Measurements from ENCODE around the gene ARFIP2.

ARFIP2 gene

DNA sequence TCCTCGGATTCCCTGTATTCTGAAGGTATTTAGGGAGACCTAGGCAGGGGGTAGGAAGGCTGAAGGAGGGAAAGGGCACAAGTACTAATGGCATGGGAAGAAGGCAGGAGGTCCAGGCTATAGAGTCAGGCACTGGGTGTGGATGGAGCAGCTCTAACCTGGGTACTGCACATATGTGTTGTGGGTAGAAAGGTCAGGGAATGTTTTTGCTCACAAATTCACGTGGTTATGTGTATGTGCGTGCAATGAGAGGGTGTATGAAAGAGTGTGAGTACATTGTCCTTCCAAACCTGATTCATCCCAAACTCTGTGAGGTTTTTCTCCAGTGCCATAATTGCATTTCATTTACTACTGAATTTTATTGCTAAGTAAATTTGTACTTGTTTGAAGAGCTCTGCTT lies 39.1 kb upstream of the ARFIP2 start:
- TF ChIP-seq, protein P1, sequence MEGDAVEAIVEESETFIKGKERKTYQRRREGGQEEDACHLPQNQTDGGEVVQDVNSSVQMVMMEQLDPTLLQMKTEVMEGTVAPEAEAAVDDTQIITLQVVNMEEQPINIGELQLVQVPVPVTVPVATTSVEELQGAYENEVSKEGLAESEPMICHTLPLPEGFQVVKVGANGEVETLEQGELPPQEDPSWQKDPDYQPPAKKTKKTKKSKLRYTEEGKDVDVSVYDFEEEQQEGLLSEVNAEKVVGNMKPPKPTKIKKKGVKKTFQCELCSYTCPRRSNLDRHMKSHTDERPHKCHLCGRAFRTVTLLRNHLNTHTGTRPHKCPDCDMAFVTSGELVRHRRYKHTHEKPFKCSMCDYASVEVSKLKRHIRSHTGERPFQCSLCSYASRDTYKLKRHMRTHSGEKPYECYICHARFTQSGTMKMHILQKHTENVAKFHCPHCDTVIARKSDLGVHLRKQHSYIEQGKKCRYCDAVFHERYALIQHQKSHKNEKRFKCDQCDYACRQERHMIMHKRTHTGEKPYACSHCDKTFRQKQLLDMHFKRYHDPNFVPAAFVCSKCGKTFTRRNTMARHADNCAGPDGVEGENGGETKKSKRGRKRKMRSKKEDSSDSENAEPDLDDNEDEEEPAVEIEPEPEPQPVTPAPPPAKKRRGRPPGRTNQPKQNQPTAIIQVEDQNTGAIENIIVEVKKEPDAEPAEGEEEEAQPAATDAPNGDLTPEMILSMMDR (conservative IDR thresholded peaks at IDR 0.05; ENCODE audit: low read depth), result no peak
- DNase-seq (ENCODE audit: low spot score), result no peak
- ChIA-PET POLR2A (ENCODE audit: low non-redundant PET) (no interaction called here), CTCF (interaction anchor here (0.7 to 1.2 kb wide), 3 partner anchors 10 to 808 kb away, joined by 3 to 4 read pairs (median 3); no protein-coding TSS in a partner anchor)
- no peak overlapping the region for H3K27ac ChIP-seq

DNA sequence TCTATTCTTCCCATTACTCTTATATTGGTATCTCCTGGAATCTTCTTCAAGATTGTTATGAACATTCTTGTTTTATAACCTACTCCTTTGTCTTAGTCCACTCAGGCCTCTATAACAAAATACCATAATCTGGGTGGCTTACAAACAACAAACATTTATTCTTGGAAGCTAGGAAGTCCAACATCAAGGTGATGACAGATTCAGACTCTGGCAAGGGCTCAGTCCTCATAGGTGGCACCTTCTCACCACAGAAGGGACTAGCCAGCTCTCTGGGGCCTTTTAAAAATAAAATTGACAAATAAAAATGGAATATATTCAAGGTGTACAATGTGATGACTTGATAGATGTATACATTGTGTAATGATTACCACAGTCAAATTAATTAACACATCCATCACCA lies 35.7 kb upstream of the ARFIP2 start:
- TF ChIP-seq, protein P1 (conservative IDR thresholded peaks at IDR 0.05; ENCODE audit: low read depth), result no peak
- ChIA-PET CTCF (no interaction called here), POLR2A (ENCODE audit: low non-redundant PET) (no interaction called here)
- DNase-seq (ENCODE audit: low spot score), result no peak
- no peak overlapping the region for H3K27ac ChIP-seq

DNA sequence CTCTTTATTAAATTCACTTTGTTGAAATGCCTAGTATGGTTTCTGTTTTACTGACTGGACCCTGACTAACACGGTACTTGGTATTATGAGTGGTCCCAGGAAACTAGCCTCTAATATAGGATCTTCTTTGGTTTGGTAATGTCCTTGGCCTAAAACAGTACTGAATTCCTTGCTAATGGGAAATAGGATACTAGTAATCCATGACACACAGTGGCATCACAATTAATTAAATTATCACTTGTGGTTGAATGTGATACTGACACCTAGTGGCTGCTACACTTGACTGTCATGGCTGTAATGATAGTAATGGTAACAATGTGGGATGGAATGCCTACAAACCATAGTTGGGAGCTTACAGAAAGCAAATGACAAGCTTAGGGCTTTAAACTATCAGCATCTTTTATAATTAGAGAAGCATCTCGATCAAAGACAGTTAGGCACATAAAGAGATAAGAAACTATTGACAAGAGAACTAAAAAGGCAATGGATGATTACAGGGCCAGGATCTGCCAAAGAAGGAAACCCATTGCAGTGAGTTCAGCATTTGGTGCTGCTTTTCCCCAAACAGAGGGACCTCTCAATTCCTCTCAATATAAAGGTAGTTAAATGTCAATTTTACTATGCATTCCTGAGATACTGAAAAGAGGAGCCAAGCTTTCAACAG lies 24.6 kb upstream of the ARFIP2 start:
- peak; percentile 74 for DNase-seq (ENCODE audit: low spot score)
- POLR2A ChIA-PET (ENCODE audit: low non-redundant PET), result interaction anchor here (1.0 kb wide), 1 partner anchor 126 kb away, joined by 3 read pairs; no protein-coding TSS in a partner anchor

DNA sequence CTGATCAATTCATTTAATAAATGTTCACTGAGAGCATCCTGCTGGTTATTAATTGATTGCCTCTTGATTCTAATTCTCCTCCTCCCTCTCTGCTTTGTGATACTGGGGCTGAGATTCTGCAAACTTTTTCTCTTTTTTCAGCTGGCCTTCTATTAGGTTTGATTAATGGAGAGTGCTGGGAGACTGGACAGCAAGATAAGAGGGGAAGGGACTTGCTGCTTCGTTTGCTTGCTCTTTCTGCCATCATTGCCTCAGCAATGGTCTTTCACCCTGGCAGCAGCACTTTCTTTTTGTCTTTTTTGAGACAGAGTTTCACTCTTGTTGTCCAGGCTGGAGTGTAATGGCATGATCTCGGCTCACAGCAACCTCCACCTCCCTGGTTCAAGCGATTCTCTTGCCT lies 23.0 kb upstream of the ARFIP2 start:
- TF ChIP-seq, protein P1 (conservative IDR thresholded peaks at IDR 0.05; ENCODE audit: low read depth), result no peak
- peak overlapping the region; percentile 35 for H3K27ac ChIP-seq
- ChIA-PET POLR2A (ENCODE audit: low non-redundant PET) (no interaction called here), CTCF (interaction anchor here (1.4 to 2.4 kb wide), 2 partner anchors 123 to 125 kb away, joined by 5 to 14 read pairs; no protein-coding TSS in a partner anchor)
- DNase-seq (ENCODE audit: low spot score), result no peak

More for the DNA sequence above, 24.6 kb upstream of the ARFIP2 start:
- TF ChIP-seq, protein P1 (conservative IDR thresholded peaks at IDR 0.05; ENCODE audit: low read depth), result peak; percentile 80
- CTCF ChIA-PET, result interaction anchor here (0.6 to 2.4 kb wide), 5 partner anchors 10 to 127 kb away, joined by 3 to 14 read pairs (median 4); no protein-coding TSS in a partner anchor
- H3K27ac ChIP-seq, result no peak overlapping the region

DNA sequence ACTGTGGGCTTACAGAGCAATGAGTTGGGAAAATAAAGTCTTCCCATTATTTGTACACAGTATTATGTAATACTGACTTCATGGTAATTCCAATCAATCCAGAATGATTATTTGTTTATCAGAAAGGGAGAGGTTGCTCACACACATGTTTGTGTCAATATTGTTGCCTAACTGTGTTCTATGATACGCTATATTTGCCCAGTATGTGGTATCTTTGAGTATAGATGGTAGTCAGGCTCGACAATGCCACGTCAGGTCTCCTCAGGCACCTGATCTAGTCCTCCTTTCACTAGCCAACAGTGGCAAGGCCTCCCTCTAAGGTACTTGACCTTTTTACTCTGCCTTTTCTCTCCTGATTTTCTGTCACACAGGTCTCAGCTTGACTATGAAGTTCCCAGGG lies 21.3 kb upstream of the ARFIP2 start:
- ChIA-PET POLR2A (ENCODE audit: low non-redundant PET) (no interaction called here), CTCF (no interaction called here)

DNA sequence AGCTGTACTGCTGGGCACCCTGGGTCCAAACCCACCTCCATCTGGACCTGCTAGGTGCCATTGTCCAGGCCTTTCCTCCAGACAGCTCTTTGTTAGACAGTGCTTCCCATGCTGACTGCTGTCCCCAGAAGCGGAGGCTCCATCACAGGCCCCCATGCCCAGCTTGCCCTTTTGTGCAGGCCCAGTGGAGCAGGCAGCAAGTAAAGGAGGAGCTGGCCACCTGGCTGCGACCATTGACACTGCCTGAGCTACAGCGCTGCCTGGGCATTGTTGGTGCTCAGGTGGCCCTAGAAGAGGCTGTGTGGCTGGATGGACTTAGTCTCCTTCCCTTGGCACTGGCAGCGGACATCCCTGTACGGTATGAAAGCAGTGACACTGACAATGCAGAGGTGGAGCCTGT lies 17.4 kb upstream of the ARFIP2 start:
- DNase-seq (ENCODE audit: low spot score), result no peak
- POLR2A ChIA-PET (ENCODE audit: low non-redundant PET), result no interaction called here
- TF ChIP-seq, protein P1 (conservative IDR thresholded peaks at IDR 0.05; ENCODE audit: low read depth), result no peak
- no peak overlapping the region for H3K27ac ChIP-seq
- CTCF ChIA-PET, result no interaction called here

More for the DNA sequence above, 21.3 kb upstream of the ARFIP2 start:
- TF ChIP-seq, protein P1 (conservative IDR thresholded peaks at IDR 0.05; ENCODE audit: low read depth), result no peak
- DNase-seq (ENCODE audit: low spot score), result no peak
- no peak overlapping the region for H3K27ac ChIP-seq

Data from RWPE1 (cell line).